ENCODE data around the gene PAPOLB. TPM values are rescaled to one million over a fixed set of nuclear protein-coding genes. Genes with fewer than 3 reads are reported as not detected.

Gene PAPOLB
- polyA plus RNA-seq (2012; ENCODE audit: insufficient read depth, insufficient read length, low read depth) = 0.26 TPM

- Histone ChIP-seq H3K9me3 (no peaks in the 10 kb centered on the region), H3K36me3 (no peaks in the 10 kb centered on the region), H3K27me3 (no peaks in the 10 kb centered on the region), H3K4me3 (ENCODE audit: low read depth, low read length) (no peak within 1 kb of the TSS), H3K4me1 (no peaks in the 10 kb centered on the region)
- DNase-seq = no peak
- TF ChIP-seq CTCF (IDR thresholded peaks at IDR 0.05; ENCODE audit: low read depth, low read length) = no peak
Observed at GRCh38 chr7:4861673-4862072, at the start of gene PAPOLB. Gene PAPOLB (minus strand): TSS chr7:4862030. CDS start chr7:4861810, 220 bp downstream.

GRCh38 chr7:4911111-4911828 is 49.4 kb upstream of the PAPOLB start:
- Histone ChIP-seq H3K4me3 (ENCODE audit: low read depth, low read length) (no peak overlapping the region), H3K9me3 (no peaks in the 10 kb centered on the region), H3K36me3 (no peaks in the 10 kb centered on the region), H3K4me1 (no peaks in the 10 kb centered on the region), H3K27me3 (no peaks in the 10 kb centered on the region)
- no peak for TF ChIP-seq CTCF (IDR thresholded peaks at IDR 0.05; ENCODE audit: low read depth, low read length)
- DNase-seq = no peak

GRCh38 chr7:4906682-4907081 is 44.9 kb upstream of the PAPOLB start:
- Histone ChIP-seq H3K36me3 (no peaks in the 10 kb centered on the region), H3K9me3 (no peaks in the 10 kb centered on the region), H3K27me3 (peaks cover 8% of the 10 kb centered on the region; the same call in 1 of the 2 replicates), H3K4me3 (ENCODE audit: low read depth, low read length) (no peak overlapping the region), H3K4me1 (no peaks in the 10 kb centered on the region)
- DNase-seq = no peak
- TF ChIP-seq CTCF (IDR thresholded peaks at IDR 0.05; ENCODE audit: low read depth, low read length) = no peak

GRCh38 chr7:4905171-4905570 is 43.3 kb upstream of the PAPOLB start:
- Histone ChIP-seq H3K9me3 (no peaks in the 10 kb centered on the region), H3K4me3 (ENCODE audit: low read depth, low read length) (no peak overlapping the region), H3K36me3 (no peaks in the 10 kb centered on the region), H3K27me3 (peaks cover 12% of the 10 kb centered on the region; the same call in 1 of the 2 replicates), H3K4me1 (no peaks in the 10 kb centered on the region)
- TF ChIP-seq CTCF (IDR thresholded peaks at IDR 0.05; ENCODE audit: low read depth, low read length) = no peak
- no peak for DNase-seq

- H3K9me3 ChIP-seq = no peaks in the 10 kb centered on the region
- no peaks in the 10 kb centered on the region for H3K36me3 ChIP-seq
- no peaks in the 10 kb centered on the region for H3K4me1 ChIP-seq
- H3K27me3 ChIP-seq = peaks cover 12% of the 10 kb centered on the region; the same call in 1 of the 2 replicates
- no peak for TF ChIP-seq CTCF (IDR thresholded peaks at IDR 0.05; ENCODE audit: low read depth, low read length)
- no peak for DNase-seq
- no peak overlapping the region for H3K4me3 ChIP-seq (ENCODE audit: low read depth, low read length)
Observed at GRCh38 chr7:4904346-4904745, 42.5 kb upstream of the PAPOLB start.

GRCh38 chr7:4895766-4896165 is 33.9 kb upstream of the PAPOLB start:
- Histone ChIP-seq H3K4me3 (ENCODE audit: low read depth, low read length) (no peak overlapping the region), H3K4me1 (no peaks in the 10 kb centered on the region), H3K36me3 (no peaks in the 10 kb centered on the region), H3K9me3 (no peaks in the 10 kb centered on the region), H3K27me3 (no peaks in the 10 kb centered on the region)
- DNase-seq = no peak
- TF ChIP-seq CTCF (IDR thresholded peaks at IDR 0.05; ENCODE audit: low read depth, low read length) = no peak
